ENCODE results near the gene ARL3.

The ARL3 gene

GRCh38 chr10:102673819-102674511, 40.2 kb downstream of the ARL3 start:
- H3K9ac ChIP-seq (ENCODE audit: low read depth, low read length) = peak overlapping the region; percentile 46
- no peaks in the 10 kb centered on the region for H3K9me3 ChIP-seq (ENCODE audit: insufficient read depth, low read length, severe bottlenecking)
- H3K36me3 ChIP-seq (ENCODE audit: insufficient read depth, low read length) = no peaks in the 10 kb centered on the region
- ATAC-seq (ENCODE audit: insufficient read depth, low read depth) (peak; percentile 91), DNase-seq (peak; percentile 93)
- H2AFZ ChIP-seq (ENCODE audit: low read depth, low read length) = peak overlapping the region; percentile 66
- no peaks in the 10 kb centered on the region for H3K27me3 ChIP-seq (ENCODE audit: insufficient read depth, low read length, poor library complexity)
- peak overlapping the region; percentile 73 for H3K4me2 ChIP-seq (ENCODE audit: insufficient read depth, low read length)
- H3K27ac ChIP-seq (ENCODE audit: low read length) = peak overlapping the region; percentile 77
- no peaks in the 10 kb centered on the region for H3K79me2 ChIP-seq (ENCODE audit: insufficient read depth, low read length)
- TF ChIP-seq CTCF (IDR thresholded peaks at IDR 0.05; ENCODE audit: borderline replicate concordance, extremely low read depth, low read length, poor library complexity, severe bottlenecking) (peak; percentile 7), EZH2 (IDR thresholded peaks at IDR 0.05; ENCODE audit: borderline replicate concordance, low read depth, low read length, severe bottlenecking) (no peak)
- H4K20me1 ChIP-seq (ENCODE audit: insufficient read depth, low read length) = no peaks in the 10 kb centered on the region
- H3K4me3 ChIP-seq (ENCODE audit: low read depth in 1 of 2, low read length in 2 of 2) = peak overlapping the region; percentile 5 to 52; a peak in 3 of 4 replicates
- H3K4me1 ChIP-seq (ENCODE audit: insufficient read depth, low read length) = peaks cover 38% of the 10 kb centered on the region

GRCh38 chr10:102673236-102673818, 40.9 kb downstream of the ARL3 start:
- Histone ChIP-seq H3K4me2 (ENCODE audit: insufficient read depth, low read length) (peak overlapping the region; percentile 73), H4K20me1 (ENCODE audit: insufficient read depth, low read length) (no peaks in the 10 kb centered on the region), H3K4me1 (ENCODE audit: insufficient read depth, low read length) (peaks cover 38% of the 10 kb centered on the region), H3K27me3 (ENCODE audit: insufficient read depth, low read length, poor library complexity) (no peaks in the 10 kb centered on the region), H3K36me3 (ENCODE audit: insufficient read depth, low read length) (no peaks in the 10 kb centered on the region), H3K4me3 (ENCODE audit: low read depth in 1 of 2, low read length in 2 of 2) (peak overlapping the region; percentile 2 to 52; a peak in 3 of 4 replicates), H3K9me3 (ENCODE audit: insufficient read depth, low read length, severe bottlenecking) (no peaks in the 10 kb centered on the region), H3K27ac (ENCODE audit: low read length) (peak overlapping the region; percentile 77), H3K9ac (ENCODE audit: low read depth, low read length) (peak overlapping the region; percentile 46), H3K79me2 (ENCODE audit: insufficient read depth, low read length) (no peaks in the 10 kb centered on the region), H2AFZ (ENCODE audit: low read depth, low read length) (peak overlapping the region; percentile 66)
- no peak for TF ChIP-seq CTCF (IDR thresholded peaks at IDR 0.05; ENCODE audit: borderline replicate concordance, extremely low read depth, low read length, poor library complexity, severe bottlenecking)
- no peak for TF ChIP-seq EZH2 (IDR thresholded peaks at IDR 0.05; ENCODE audit: borderline replicate concordance, low read depth, low read length, severe bottlenecking)
- DNase-seq (no peak), ATAC-seq (ENCODE audit: insufficient read depth, low read depth) (no peak)

GRCh38 chr10:102670871-102671434, 43.2 kb downstream of the ARL3 start:
- H3K79me2 ChIP-seq (ENCODE audit: insufficient read depth, low read length) = no peaks in the 10 kb centered on the region
- H3K36me3 ChIP-seq (ENCODE audit: insufficient read depth, low read length) = no peaks in the 10 kb centered on the region
- H3K27ac ChIP-seq (ENCODE audit: low read length) = no peak overlapping the region
- no peak overlapping the region for H3K9ac ChIP-seq (ENCODE audit: low read depth, low read length)
- TF ChIP-seq EZH2 (IDR thresholded peaks at IDR 0.05; ENCODE audit: borderline replicate concordance, low read depth, low read length, severe bottlenecking) (no peak), CTCF (IDR thresholded peaks at IDR 0.05; ENCODE audit: borderline replicate concordance, extremely low read depth, low read length, poor library complexity, severe bottlenecking) (no peak)
- no peaks in the 10 kb centered on the region for H3K9me3 ChIP-seq (ENCODE audit: insufficient read depth, low read length, severe bottlenecking)
- H3K4me3 ChIP-seq (ENCODE audit: low read depth in 1 of 2, low read length in 2 of 2) = no peak overlapping the region
- DNase-seq (no peak), ATAC-seq (ENCODE audit: insufficient read depth, low read depth) (no peak)
- peaks cover 29% of the 10 kb centered on the region for H3K4me1 ChIP-seq (ENCODE audit: insufficient read depth, low read length)
- H3K4me2 ChIP-seq (ENCODE audit: insufficient read depth, low read length) = no peak overlapping the region
- H4K20me1 ChIP-seq (ENCODE audit: insufficient read depth, low read length) = no peaks in the 10 kb centered on the region
- no peaks in the 10 kb centered on the region for H3K27me3 ChIP-seq (ENCODE audit: insufficient read depth, low read length, poor library complexity)
- H2AFZ ChIP-seq (ENCODE audit: low read depth, low read length) = no peak overlapping the region

All from DND-41 (cell line).